Measurements from ENCODE around the gene ZNF79.
"Not testable (repeated sequence)": the region's sequence is repeated elsewhere in the genome, so short reads cannot be mapped to it uniquely, and the experiment has no call there.

ZNF79 gene

DNA sequence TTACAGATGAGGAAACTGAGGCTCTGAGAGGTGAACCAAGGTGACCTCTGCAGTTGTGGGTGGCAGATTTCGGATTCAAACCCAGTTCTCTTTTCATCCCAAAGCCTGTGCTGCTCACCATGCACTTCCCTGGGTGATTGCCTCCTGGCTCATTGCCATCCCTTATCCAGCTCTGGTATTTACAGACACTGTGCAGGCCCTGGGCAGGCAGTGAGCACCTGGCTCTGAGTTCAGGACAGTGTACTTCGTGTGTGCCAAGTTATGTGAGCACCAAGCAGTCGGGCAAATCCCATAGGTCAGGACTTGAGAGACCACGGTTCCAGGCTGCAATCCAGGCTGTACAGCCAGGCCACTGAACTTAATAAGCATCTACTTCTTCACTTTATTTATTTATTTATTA is 28.5 kb downstream of the ZNF79 start:
- DNase-seq, result peak in 2 of 58 donors; percentile 7 to 24

DNA sequence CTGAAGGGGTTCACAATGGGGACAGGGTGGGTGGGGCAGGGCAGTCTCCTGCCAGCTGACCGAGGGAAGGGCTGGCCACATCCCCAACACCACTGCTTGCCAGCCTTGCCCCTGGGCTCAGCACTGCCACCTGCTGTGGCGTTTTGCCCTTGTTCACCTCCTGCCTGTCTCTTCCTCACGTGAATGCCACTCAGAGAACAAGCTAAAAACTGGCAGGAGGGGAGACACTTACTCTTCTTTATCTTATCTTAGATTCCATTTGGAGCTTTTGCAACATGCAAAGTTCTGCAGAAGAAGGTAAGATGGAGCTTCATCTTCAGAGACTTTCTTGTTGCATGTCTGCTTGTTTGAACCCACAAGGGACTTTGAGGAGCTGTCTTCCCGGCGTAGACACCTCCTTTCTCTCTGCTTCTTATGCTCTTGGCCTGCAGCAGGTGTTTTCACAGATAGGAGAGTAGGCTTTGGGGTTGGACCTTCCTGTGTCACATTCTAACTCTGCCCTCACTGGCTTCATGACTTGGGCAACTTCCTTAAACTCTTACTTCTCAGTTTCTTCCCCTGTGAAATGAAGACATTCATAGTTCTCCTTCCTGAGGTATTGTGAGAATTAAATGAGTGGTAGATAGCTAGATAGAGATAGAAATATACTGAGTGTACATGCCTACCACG is 31.3 kb downstream of the ZNF79 start:
- DNase-seq, result peak in 4 of 58 donors; percentile 7 to 16 (median 10)

DNA sequence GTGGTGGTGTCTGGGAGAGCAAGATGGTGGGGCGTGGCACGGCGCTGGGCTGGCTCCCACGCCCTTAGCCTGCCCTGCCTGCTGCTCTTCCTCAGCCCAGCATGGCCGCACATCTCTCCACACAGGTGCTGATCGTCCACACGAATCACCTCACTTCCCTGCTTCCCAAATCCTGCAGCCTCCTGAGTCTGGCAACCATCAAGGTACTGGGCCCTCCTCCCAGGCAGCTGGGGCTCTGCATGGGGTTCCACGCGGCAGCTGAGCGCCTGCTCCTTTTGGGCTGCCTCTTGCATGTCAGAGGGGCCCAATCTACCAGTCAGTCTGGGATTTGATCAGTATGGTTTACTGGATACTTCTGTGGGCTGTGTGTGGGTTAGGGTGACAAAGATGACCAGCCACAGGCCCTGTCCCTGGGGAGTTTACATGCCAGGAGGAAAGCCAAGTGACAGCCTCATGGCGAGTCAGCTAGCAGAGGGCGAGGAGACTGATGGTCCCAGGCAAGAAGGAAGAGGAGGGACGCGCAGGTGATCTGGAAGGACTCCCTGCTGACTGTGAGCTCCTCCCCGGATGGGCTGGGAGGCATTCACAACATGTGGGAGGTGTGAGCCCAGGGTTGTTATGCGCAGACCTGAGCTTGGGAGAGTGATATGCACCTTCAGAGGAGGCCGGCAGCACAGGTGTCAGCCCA is 33.2 kb downstream of the ZNF79 start:
- no peak for DNase-seq

DNA sequence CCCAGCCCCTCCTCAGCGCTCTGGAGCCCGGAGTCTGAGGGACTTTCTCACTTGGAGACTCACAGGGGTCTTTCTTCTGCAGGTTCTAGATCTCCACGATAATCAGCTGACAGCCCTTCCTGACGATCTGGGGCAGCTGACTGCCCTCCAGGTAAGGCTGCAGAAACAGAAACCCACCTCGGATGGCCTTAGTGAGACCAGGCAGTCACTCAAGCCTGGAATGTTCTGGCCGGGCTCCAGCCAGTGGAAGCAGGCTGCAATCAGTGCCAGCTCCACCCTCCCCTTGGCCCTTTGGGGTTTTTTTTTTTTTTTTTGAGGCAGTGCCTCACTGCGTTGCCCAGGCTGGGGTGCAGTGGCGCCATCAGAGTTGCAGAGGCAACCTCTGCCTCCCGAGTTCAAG is 34.7 kb downstream of the ZNF79 start:
- DNase-seq, result peak in 1 of 58 donors; percentile 33

DNA sequence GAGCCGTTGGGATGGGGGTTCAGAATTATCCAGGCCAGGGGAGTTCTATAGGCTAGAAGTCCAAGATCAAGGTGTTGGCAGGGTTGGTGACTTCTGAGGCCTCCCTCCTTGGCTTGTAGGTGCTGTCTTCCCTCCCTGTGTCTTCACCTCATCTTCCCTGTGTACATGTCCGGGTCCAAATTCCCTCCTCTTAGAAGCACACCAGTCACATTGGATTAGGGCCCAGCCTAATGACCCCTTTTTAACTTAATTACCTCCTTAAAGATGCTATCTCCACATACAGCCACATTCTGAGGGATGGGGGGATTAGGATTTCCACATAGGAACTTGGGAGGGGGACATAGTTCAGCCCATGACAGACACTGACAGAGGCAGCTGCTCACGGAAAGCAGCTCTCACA is 39.2 kb downstream of the ZNF79 start:
- no peak for DNase-seq

DNA sequence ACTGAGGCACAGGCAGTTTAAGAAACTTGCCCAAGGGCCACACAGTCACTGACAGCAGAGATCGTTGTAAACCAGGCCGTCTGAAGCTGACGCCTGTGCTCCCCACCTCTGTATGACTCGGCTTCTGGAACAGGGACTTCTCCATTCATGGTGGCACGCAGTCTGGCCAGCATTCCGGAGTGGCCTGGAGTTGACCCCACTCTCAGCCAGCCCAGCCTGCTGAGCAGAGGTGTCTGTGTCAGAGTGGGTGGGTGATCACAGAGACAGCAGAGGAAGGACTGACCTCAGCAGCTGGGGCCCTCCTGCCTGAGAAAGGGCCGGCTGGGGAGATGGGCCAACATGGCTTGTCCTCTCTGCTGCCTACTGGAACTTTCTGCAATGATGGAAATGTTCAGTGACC is 39.7 kb downstream of the ZNF79 start:
- DNase-seq, result no peak

DNA sequence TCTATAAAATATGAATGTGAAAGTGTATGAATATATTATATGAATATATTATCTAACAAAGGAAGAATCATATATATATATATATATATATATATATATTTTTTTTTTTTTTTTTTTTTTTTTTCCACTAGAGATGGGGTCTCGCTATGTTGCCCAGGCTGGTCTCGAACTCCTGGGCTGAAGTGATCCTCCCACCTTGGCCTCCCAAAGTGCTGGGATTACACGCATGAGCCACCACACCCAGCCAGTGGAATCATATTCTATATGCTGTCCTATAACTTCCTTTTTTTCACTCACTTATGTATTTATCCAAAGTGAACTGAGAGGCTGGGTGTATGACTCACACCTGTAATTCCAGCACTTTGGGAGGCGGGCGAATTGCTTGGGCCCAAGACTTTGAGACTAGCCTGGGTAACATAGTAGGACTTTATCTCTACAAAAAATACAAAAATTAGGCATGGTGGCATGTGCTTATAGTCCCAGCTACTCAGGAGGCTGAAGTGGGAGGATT is 42.3 kb downstream of the ZNF79 start:
- DNase-seq, result not testable (repeated sequence)

DNA sequence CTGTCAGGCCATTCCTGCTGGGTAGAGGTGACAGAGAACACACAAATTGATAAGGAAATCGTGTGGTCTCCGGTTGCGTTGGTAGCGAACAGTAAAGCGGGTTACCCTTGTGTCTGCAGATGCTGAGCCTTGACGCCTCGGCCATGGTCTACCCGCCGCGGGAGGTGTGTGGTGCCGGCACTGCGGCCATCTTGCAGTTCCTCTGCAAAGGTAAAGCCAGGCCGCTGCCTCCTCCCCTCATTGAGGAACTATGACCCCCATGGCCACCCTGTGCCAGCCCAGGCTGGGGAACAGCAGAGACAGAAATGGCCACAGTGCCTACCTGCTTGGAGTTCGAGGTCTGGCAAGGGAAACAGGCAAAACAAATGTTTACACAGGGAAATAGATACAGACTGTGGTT is 43.4 kb downstream of the ZNF79 start:
- DNase-seq, result no peak

DNA sequence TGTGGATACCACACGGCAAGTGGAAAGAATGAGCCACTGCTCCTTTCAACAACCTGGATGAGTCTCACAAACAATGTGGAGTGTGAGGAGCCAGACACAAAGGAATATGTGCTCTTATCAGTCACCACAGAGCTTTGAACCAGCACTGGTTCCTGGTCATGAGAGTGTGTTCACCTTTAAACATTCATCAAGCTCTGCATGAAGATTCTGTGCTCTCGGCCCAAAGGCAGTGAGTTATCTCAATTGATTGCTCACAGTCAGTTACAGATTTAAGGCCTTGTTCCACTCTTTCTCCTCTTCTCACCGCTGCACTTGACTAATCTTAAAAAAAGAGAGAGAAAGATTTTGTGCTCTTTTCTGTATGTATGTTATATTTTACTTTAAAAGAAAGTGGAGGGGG is 46.5 kb downstream of the ZNF79 start:
- no peak for DNase-seq

DNA sequence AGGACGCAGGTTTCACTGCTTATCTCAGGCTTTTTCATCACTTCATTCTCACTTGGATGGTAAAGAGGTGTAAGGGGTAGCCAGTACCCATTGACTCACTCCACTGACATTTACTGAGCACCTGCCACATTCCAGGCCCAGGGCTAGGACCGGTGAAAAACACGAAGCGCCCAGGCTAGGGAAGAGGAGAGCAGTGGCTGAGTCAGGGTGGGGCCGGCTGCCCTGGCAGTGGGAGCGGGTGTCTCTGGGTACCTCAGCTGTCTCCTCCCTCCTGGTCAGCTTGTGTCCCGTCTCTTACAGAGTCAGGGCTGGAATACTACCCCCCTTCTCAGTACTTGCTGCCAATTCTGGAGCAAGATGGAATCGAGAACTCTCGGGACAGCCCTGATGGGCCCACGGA is 49.3 kb downstream of the ZNF79 start:
- no peak for DNase-seq

DNA sequence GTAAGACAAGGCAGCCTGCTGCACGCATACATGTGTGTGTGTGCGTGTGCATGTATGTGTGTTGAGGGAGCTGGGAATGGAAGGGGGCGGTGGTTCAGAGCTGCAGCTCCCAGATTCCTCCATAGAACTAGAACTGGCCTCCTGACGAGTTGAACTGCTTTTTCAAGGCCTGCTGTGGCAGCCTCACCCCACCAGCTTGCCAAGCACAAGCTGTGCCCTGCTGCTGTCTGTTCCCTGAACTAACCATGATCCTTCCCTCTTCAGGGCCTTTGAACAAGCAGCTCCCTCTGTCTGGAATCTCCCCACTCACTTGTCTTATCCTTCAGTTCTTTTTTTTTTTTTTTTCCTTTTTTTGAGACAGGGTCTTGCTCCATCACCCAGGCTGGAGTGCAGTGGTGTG is 49.8 kb downstream of the ZNF79 start:
- DNase-seq, result no peak

DNA sequence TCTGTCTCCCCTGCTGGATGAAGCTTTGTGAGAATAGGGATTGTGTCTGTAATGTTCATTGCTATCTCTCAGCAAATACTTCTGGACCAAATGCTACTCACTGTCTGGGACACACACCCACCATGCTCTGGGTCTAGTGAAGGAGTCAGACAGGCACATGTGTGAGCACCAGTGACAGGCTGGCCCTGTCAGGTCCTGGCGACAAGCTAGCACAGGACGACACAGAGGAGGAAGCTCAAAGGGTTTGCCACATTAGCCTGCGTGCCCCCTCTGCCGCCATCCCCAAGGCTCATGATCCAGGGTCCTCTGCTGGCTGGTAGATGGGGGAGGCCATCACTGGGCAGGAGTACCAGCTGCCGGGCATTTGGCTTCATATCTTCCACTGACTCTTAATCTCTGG is 50.4 kb downstream of the ZNF79 start:
- DNase-seq, result no peak

DNA sequence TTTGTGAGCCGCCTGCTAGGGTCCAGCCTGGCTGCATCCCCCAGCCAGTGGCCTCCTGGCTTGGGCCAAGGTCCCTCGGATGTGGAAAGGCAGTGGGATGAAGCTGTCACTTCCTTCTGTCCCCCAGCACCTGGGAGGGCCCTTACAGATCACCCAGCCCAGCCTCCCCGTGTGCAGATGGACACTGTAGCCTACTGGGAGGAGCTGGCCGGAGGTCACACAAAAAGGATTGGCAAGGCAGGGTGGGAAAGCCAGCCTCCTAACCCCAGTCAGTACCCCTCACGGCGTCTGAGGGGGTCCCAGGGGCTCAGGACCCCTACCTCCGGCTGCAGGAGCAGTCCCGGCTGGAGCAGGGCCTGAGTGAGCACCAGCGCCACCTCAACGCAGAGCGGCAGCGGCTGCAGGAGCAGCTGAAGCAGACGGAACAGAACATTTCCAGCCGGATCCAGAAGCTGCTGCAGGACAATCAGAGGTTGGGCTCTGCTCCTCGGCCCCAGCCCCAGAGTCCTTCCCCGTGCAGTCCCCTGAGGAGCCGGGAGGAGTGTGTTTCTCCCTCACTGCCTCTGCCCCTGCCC is 55.4 kb downstream of the ZNF79 start:
- DNase-seq, result no peak

DNA sequence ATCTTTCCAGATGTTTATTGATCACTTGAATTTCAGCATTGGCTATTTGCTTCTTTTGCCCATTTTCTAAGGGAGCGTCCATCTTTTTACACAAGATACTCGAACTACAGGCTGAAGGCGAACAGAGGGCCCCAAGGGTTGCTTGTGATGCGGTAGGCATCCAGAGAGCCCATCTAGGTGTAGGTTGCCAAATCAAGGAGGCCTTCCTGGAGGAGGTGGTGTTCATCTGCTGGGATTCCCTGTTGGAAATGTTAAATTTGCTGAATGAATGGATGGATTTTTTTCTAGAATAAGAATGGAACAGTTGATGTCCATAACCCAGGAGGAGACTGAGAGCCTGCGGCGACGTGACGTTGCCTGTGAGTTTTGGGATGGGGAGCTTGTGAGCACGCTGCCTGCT is 58.5 kb downstream of the ZNF79 start:
- DNase-seq, result no peak

DNA sequence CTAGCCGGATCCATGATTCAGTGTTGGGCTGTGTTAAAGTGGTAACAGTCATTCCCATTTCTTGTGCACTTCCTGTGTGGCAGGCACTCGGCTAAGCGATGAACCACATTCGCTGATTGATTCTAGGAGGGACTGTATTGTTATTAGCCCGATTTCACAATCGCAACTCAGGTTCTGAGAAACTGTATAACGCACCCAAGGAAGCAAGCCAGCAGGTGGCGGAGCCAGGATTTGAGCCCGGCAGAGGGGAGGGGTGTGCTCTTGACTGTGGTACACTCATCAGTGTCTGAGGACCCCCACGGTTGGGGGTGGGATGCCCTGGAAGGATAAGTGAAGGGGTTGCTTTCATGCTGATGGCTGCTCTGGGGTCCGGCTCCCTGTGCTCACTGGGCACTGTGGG is 61.8 kb downstream of the ZNF79 start:
- no peak for DNase-seq

DNA sequence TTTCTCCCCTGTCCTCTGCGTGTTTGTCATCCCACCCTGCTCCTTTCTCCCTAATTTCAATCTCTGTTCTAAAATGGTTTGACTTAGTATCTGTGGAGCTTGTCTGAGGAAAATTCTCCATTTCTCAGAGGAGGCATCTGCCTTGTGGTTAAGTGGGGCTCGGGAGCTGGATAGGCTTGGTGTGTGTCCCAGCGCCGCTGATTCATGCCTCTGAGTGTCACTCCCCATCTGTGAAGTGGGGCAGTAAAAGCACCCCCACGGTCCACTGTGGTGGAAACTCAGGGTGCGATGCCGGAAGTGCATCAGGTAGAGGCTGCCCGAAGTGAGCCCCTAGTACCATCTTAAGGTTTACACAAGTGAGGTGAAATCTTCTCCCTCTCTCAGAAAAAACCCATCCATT is 64.8 kb downstream of the ZNF79 start:
- no peak for DNase-seq

DNA sequence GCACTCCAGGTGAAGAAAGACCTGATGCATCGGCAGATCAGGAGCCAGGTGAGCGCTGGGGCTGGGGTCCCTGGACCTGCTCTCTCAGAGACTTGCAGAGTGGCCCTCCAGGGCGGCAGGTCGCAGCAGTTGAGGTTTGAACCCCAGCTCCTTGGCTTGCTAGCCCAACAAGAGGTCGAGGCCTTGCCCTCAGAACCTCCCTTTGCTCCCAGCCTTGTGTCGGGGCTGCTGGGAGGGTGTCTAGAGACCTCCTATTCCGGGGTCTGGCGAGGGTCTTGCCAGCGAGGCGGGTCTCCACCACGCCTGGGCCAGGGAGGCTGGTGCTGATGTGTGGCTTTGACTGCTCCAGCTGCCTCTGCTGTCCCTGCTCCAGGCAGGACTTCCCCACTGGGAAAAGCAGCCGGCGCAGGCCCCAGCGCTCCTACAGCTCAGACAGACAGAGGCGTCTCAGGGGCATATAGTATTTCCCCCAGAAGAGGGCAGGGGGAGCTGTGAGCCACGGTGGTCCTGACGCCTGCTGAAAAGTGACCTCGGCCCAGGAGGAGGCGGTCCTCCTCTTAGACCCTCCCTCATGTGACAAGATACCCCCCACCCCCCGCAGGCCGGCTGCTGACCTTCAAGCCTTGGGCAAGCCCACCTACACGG is 65.4 kb downstream of the ZNF79 start:
- DNase-seq, result no peak

DNA sequence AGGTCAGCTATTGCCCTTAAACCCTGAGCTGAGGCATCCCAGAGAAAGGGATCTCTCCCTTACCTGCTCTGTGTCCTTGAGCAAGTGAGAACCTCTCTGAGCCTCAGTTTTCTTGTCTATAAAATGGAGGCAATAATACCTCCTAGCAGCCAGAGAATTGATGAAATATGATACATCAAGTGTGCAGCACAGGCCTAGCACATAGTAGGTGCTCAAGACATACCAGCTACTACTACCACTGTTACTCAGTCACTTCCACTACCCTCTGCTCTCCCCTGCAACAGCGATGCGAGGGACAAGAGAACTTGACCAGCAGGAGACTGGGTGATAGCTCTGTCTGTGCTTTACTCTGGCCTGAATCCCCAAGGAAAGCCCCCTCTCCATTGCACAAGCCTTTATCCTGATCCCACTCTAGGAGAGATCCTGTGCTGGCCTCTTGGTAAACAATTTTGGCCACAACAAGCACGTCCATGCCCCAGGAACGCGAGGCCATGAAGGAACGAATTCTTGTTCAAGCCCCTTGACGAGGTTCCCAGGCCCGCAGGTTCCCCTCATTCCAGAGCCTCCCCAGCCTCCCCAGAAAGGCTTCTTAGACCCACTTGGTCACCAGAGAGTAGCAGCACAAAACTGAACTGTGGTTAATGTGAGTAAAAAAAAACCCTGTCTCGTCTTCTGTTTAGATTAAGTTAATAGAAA is 66.5 kb downstream of the ZNF79 start:
- DNase-seq, result no peak

DNA sequence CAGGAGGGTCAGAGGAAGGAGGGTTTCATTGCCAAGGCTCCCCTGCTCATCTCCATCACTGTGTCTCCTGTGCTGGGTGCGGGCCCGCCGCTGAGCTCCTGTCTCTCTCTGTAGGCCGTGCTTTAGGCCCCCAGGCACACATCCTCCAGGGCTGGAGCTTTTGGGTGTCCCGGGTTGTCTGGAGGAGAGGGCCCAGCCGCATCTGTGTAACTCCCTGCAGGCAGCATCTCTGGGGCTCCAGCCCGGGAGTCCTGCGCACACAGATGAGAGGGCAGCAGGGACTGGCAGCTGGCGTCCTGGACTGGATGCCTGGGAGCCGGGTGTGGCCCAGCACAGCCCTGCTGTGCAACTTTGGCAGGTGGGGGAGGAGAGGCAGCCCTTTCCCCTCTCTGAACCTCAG is 67.3 kb downstream of the ZNF79 start:
- DNase-seq, result no peak

DNA sequence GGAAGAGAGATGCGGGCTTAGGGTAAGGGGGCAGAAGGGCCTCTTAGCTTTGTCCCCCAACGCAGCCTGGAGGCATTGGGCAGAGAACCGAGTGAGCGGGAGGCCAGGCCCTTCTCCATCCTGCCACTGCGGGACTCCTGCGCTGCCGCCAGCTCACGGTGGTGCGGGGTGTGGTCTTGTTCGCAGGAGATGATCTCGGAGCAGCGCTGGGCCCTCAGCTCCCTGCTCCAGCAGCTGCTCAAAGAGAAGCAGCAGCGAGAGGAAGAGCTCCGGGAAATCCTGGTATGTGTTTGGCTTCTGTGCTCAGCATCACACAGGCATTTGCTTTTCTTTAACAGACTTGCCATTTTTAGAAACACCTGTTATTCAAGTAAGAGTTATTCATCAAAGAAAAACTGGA is 68.4 kb downstream of the ZNF79 start:
- no peak for DNase-seq

DNA sequence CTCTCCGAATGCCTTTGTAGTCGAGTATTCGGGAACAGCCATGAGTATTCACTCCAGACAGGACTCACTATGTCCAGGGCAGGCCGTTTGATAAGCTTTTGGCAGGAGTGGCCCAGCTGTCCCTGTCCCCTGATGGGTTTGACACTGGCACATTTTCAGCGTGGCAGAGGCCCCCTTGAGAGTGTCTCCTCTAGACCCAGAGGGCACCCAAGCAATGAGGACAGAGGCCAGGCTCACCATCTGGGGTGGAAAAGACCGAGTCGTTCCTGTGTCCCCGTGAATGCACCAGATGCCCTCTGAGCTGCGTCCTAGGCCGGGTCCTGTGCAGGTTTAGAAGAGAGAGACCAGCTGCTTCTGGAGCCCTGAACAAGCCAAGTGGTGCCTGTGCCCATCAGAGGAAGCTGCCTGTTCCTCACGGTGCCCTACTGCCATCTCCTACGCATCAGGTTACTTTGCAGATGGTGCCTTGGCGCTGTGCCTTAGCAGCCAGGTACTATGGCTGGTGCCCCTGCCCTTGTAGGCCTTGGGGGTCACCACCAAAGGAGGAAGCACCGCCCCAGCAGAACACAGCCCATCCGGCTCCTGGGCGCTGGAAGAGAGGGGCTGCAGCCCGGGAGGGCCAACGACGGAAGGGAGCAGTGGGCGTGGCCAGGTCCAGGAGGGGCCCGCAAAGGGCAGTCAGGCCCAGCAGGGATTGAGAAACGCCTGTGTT is 69.6 kb downstream of the ZNF79 start:
- no peak for DNase-seq

All from anterior cingulate cortex (tissue), 58 donors.